ENCODE results near the gene AVEN. TPM values are rescaled to one million over a fixed set of nuclear protein-coding genes. Genes with fewer than 3 reads are reported as not detected.

Gene AVEN
- polyA plus RNA-seq, 1 donor (not counting 4 experiments of a cell fraction or from before 2014, with no cell fraction given), result 16.6 TPM

GRCh38 chr15:33934396-33934795 is 104.6 kb downstream of the AVEN start:
- no peaks in the 10 kb centered on the region for H3K4me1 ChIP-seq (ENCODE audit: control insufficient read depth, extremely low read depth, insufficient read depth, low read length)
- no peaks in the 10 kb centered on the region for H4K20me1 ChIP-seq (ENCODE audit: control insufficient read depth, extremely low read depth, insufficient read depth, low read length)
- no peak overlapping the region for H3K27ac ChIP-seq (ENCODE audit: control insufficient read depth, insufficient read depth, low read length)
- no peak overlapping the region for H3K4me3 ChIP-seq (ENCODE audit: control insufficient read depth in 2 of 3, extremely low read depth in 1 of 3, insufficient read depth in 2 of 3, low read depth in 1 of 3, low read length in 3 of 3)
- H2AFZ ChIP-seq (ENCODE audit: control insufficient read depth, low read length), result no peak overlapping the region
- H3K27me3 ChIP-seq (ENCODE audit: control insufficient read depth, extremely low read depth, insufficient read depth, low read length), result no peaks in the 10 kb centered on the region
- H3K9ac ChIP-seq (ENCODE audit: control insufficient read depth, extremely low read depth, insufficient read depth, low read length), result no peak overlapping the region
- H3K36me3 ChIP-seq (ENCODE audit: control insufficient read depth in 2 of 2, extremely low read depth in 1 of 2, insufficient read depth in 2 of 2, low read length in 2 of 2), result no peaks in the 10 kb centered on the region
- no peak overlapping the region for H3K4me2 ChIP-seq (ENCODE audit: control insufficient read depth, extremely low read depth, insufficient read depth, low read depth, low read length)
- FAIRE-seq (no peak), DNase-seq (ENCODE audit: low read depth, low spot score) (no peak)
- TF ChIP-seq CTCF (optimal IDR thresholded peaks at IDR 0.05 in 1 of 3, IDR thresholded peaks at IDR 0.05 in 1 of 3, conservative IDR thresholded peaks at IDR 0.05 in 1 of 3; ENCODE audit: extremely low read depth in 1 of 3, insufficient read depth in 2 of 3, low read length in 3 of 3), result no peak
- TF ChIP-seq EZH2 (IDR thresholded peaks at IDR 0.05; ENCODE audit: low read length), result no peak
- dilution Hi-C loops (cut with MboI; ENCODE audit: extremely low pct_ligation_motif_present, low sequenced_read_pairs), result no loop called here
- no peaks in the 10 kb centered on the region for H3K9me1 ChIP-seq (ENCODE audit: control insufficient read depth, extremely low read depth, insufficient read depth, low read length)
- H3K79me2 ChIP-seq (ENCODE audit: control insufficient read depth, insufficient read depth, low read length), result no peaks in the 10 kb centered on the region
- no peaks in the 10 kb centered on the region for H3K9me3 ChIP-seq (ENCODE audit: control insufficient read depth, low read depth, low read length)

- no peak overlapping the region for H3K4me2 ChIP-seq (ENCODE audit: control insufficient read depth, extremely low read depth, insufficient read depth, low read depth, low read length)
- TF ChIP-seq EZH2 (IDR thresholded peaks at IDR 0.05; ENCODE audit: low read length) (no peak), CTCF (optimal IDR thresholded peaks at IDR 0.05 in 1 of 3, IDR thresholded peaks at IDR 0.05 in 1 of 3, conservative IDR thresholded peaks at IDR 0.05 in 1 of 3; ENCODE audit: extremely low read depth in 1 of 3, insufficient read depth in 2 of 3, low read length in 3 of 3) (no peak)
- dilution Hi-C loops (cut with MboI; ENCODE audit: extremely low pct_ligation_motif_present, low sequenced_read_pairs), result no loop called here
- H3K27ac ChIP-seq (ENCODE audit: control insufficient read depth, insufficient read depth, low read length), result no peak overlapping the region
- no peaks in the 10 kb centered on the region for H3K4me1 ChIP-seq (ENCODE audit: control insufficient read depth, extremely low read depth, insufficient read depth, low read length)
- H3K4me3 ChIP-seq (ENCODE audit: control insufficient read depth in 2 of 3, extremely low read depth in 1 of 3, insufficient read depth in 2 of 3, low read depth in 1 of 3, low read length in 3 of 3), result no peak overlapping the region
- no peak overlapping the region for H3K9ac ChIP-seq (ENCODE audit: control insufficient read depth, extremely low read depth, insufficient read depth, low read length)
- FAIRE-seq (no peak), DNase-seq (ENCODE audit: low read depth, low spot score) (no peak)
- H3K36me3 ChIP-seq (ENCODE audit: control insufficient read depth in 2 of 2, extremely low read depth in 1 of 2, insufficient read depth in 2 of 2, low read length in 2 of 2), result no peaks in the 10 kb centered on the region
- no peaks in the 10 kb centered on the region for H3K27me3 ChIP-seq (ENCODE audit: control insufficient read depth, extremely low read depth, insufficient read depth, low read length)
- H2AFZ ChIP-seq (ENCODE audit: control insufficient read depth, low read length), result no peak overlapping the region
- no peaks in the 10 kb centered on the region for H4K20me1 ChIP-seq (ENCODE audit: control insufficient read depth, extremely low read depth, insufficient read depth, low read length)
- H3K79me2 ChIP-seq (ENCODE audit: control insufficient read depth, insufficient read depth, low read length), result no peaks in the 10 kb centered on the region
- no peaks in the 10 kb centered on the region for H3K9me3 ChIP-seq (ENCODE audit: control insufficient read depth, low read depth, low read length)
- H3K9me1 ChIP-seq (ENCODE audit: control insufficient read depth, extremely low read depth, insufficient read depth, low read length), result no peaks in the 10 kb centered on the region
Observed at GRCh38 chr15:33932734-33933133, 106.3 kb downstream of the AVEN start.
